GM12891 (cell line): ENCODE measurements around the gene SNAPIN.

Experiments used
- POLR2A ChIP-seq: IDR thresholded peaks from 2 replicates; pipeline ENCODE4 v1.6.1; 2011; ENCODE audit warnings: low read depth, low read length, control low read depth
- POLR2AphosphoS5 ChIP-seq: IDR thresholded peaks from 2 replicates; pipeline ENCODE4 v1.6.1; 2011; ENCODE audit warnings: low read depth, low read length, control low read depth
- TAF1 ChIP-seq: IDR thresholded peaks from 2 replicates; pipeline ENCODE4 v1.6.1; 2011; ENCODE audit warnings: low read depth, low read length, control low read depth

GRCh38 chr1:153679337-153680119 is 21.0 kb downstream of the SNAPIN start:
- no peak for TF ChIP-seq POLR2AphosphoS5
- no peak for TF ChIP-seq TAF1
- no peak for TF ChIP-seq POLR2A
